Stimulated activated CD8-positive, alpha-beta memory T cell treated with anti-CD3 and anti-CD28 coated beads, Interleukin-4, amount 100 ng/mL, for 24 hours (primary cell): ENCODE measurements around the gene HOXA13.

Experiments used
- DNase-seq: peaks from one replicate; pipeline ENCODE4 v3.0.0-alpha.2; 2020; ENCODE audit warnings: low read depth

Gene HOXA13

DNA sequence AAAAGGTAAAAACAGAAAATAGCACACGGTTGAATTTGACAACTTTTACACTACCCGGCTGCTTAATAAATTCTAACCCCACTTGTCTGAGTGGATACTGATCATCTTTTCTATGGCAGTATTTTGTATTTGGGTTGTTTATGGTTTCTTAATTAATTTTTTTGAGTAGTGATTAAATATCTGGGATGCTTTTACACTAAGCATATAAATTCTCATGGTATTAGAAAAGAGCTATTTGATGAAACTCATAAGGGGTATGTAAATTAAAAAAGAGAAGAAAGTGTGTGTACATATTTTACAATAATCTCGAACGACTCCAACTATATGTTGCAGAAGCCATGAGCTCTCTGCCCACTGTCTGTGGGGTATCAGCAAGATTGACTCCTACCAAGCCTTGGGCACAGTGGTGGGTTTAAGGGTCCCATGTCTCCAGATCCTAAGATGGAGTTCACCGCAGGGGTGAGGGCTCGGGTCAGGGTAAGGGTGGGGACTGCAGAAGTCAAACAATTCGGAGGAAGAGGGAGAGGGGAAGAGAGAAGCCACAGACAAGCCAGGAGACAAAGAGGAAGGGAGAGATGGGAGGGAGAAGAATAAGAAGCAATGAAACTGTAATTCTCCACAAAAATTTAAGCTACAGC is 7.6 kb upstream of the HOXA13 start:
- DNase-seq, result no peak

DNA sequence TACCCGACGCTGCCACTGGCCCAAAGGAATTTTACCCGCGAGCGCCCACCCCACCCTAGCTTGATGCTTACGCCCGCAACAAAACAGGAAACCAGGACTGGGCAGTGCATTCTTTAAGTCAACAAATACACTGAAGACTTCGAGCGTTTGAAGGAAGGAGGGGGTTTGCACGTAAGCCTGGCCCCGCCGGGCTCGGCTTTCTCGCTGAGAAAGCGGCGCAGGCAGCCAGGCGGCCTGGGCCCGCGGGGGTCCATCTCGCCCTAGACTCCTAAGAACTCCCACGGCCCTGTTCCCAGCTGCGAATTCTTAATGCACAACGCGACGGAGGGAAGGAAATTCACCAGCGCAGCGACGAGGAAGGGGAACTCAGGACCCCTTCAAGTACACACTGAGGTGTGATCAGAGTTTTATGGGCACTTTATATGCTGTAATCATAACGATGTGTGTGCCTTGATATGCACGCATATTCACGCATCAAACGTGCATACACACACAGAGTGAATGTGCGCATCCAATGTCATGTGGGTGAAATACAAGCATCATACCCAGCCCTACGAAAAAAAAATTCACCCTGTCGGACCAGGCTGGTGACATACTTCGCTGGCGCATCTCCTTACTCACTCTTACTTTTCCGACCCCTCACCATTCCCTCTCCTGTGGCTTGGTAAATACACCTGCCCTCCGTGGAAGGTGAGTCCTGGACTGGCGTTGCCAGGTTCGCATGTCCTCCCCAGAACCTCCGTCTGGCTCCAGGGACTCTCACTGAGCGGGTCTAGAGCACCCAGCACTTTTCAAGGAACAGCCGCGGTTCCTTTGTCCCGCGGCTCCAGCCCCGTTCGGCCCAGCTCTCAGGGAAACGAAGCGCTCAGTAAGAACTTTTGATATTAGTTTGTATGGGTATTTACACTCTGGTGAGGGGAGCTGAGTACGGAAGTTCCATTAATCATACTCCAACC is 5.7 kb upstream of the HOXA13 start:
- DNase-seq, result no peak

DNA sequence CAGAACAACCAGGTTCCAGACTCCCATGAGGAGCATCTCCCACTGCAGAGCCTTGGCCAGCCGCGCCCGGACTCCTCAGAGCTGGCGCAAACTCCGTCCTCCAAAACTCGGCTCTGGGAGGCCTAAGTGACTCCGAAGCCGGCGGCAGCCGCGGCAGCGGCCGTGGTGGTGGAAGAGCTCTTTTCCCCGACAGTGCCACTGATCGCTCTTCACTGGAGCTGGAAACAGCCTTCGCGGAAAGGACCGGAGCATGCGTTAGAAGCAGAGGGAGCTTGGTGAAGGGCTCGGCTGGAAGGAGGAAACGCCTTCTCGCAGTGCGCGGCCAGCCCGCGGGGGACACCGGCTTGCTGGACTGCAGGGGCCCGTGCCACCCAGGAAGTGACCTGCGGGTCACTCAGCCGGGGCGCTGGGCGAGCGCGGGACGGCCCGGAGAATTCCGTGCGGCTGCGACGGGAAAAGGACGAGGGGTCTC is 5.0 kb upstream of the HOXA13 start:
- DNase-seq, result no peak

DNA sequence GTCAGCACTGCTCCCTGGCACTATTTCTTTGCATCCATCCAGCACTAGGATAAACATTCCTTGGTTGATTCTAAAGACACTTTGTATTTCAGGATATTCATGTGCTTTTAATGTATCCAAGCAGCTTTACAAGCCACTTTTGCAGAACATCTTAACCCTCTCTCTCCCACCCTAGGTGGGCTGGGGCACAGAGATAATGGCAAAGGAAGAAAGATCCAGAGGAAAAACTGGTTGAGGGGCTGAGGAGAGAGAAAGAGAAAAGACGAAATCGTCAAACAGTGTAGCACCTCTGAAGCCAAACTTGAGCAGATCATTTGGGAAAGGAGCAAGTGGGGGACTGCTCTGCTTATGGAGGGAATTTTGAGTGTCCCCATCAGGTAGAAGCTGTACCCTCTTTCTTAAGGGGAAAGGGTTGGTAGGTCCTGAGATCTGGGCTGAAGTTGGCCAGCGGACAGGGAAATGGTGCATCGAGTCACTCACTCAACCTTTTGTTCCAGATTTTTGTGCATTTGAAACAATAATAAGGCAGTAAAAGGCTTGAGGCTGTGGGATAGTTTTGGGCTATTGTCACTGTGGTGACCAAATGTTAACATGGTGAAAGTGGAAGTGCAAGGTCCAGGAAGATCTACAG is 4.2 kb upstream of the HOXA13 start:
- no peak for DNase-seq

DNA sequence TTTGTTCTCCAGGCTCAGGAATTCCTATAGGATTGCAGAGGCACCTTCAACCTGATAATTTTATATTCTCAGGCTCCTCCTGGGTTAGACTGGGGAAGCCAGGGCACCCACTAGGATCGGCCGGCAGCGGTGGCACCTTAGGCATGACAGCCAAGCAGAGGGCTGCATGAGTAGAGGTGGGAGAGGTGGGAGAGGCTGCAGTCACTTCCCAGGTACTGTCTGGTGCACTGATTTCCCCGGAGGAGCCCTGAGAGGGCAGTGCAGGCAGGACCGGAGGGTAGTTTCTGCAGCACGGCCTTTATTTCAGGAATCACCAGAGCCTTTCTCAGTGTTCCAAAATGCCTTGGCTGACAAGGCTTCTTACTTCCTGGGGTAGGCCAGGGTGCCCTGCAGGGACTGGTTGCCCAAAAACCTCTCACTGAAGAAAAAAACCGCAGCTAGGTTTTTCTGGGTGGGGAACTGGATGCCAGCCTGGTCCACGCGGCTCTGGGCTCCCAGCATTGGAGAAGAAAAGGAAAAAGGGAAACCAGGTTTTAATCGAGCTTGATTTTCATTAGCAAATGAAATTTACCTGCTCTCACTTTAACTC is 3.6 kb upstream of the HOXA13 start:
- DNase-seq, result no peak

DNA sequence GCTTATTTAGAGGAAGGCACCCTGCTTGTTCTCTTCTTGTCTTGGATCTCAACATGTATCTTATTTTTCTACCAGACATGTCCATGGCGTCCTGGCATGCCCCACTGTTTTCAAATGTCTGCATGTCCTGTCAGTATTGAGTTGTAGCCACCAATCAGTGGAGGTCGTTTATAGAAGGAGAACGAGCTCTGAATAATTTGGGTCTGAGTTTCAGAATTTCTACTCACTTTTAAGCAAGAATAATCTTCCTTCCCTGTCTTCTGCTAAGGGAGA is 2.9 kb upstream of the HOXA13 start:
- DNase-seq, result no peak

DNA sequence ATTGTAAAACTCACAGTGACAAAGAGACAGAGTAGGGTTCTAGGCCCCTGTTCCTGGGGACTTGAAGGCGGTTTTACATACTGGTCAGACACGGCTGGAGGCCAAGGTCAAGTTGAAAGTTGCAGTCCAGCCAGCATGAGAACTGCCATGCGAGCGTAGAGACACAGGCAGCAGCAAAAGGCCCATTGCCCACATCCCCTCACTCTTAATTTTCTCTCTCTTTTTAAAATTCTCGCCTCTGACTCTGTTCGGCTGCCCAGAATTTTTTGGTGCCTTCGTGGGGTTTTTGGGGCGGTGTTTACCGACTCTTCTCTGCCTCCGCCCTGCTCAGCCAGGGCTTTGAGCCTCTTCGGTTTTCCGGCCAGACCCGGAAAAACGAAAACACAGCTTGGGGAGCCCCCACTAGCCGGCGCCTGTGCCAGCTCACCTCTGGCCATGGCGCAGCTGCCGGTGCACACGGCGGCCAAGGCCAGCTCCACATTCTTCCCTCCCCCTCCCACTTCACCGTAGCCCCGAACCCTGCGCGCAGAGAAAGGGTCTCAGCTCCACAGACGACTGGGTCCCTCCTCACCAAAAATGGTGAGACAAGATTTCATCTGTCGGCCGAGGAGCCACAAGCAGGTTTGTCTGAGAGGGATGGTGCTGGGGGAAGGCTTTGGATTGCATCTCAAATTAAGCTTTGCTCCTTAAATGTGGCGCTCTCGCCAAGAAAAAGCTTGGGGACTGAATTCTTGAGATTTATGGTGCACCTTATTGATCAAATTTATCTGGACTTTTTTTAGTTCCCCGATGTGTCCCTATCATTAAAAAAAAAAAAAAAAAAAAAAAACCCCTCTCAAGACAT is 2.3 kb upstream of the HOXA13 start:
- DNase-seq, result no peak

DNA sequence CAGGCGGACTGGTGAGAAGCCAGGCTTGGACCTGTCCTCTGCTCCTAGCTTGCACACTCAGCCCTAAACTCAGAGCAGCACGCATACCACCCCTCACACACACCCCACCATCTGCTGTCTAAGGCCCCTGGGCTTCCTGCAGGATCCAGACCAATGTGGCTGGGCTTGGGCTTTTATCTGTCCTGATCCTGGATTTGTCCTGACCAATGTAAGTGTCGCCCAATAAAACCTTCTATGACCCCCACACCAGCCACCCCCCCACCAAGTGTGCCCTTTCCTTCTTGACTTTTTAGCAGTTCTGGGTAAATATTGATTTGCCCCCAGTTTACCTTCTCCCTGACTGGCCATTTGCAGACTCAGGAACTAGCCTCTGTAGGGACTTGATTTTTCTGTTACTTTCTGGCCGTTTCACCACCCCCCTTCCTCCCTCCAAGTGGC is 1.7 kb upstream of the HOXA13 start:
- no peak for DNase-seq

DNA sequence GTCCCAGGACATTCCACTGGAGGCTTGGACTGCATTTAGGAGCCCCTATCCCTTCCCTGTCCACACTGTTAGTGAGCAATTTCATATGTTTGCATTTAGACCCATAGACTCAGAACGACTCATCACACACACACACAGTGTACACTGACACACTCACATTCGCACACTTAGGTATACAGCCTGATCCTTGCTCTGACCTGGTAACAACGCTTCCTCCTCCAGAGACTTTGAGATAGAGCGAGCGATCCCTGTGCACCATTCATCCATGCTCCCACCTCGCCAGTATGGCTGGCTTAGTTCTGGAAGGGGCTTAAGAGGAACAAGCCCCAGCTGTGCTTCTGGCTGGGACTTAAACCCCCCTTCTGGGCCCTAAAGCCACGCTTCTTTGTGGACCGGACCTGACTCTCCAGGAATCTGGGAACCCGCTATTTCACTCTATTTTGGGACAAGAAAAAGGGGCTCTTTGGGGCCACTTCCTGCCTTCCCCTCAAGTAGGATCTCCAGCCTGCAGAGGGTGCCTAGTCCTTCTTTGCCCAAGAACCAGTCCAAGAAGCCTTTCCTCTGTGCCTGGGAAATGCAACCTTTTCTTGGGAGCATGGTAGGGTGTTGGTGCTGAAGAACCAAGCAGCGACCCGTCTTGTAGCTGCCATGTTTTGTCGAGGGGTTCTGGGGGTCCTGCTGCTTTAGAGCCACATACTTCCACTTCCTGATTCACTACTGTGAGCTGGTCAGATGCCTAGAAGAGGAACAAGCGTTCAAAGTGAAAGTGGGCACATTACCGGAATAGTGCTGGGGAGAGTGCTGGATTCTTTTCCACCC is 1.1 kb upstream of the HOXA13 start:
- DNase-seq, result no peak

DNA sequence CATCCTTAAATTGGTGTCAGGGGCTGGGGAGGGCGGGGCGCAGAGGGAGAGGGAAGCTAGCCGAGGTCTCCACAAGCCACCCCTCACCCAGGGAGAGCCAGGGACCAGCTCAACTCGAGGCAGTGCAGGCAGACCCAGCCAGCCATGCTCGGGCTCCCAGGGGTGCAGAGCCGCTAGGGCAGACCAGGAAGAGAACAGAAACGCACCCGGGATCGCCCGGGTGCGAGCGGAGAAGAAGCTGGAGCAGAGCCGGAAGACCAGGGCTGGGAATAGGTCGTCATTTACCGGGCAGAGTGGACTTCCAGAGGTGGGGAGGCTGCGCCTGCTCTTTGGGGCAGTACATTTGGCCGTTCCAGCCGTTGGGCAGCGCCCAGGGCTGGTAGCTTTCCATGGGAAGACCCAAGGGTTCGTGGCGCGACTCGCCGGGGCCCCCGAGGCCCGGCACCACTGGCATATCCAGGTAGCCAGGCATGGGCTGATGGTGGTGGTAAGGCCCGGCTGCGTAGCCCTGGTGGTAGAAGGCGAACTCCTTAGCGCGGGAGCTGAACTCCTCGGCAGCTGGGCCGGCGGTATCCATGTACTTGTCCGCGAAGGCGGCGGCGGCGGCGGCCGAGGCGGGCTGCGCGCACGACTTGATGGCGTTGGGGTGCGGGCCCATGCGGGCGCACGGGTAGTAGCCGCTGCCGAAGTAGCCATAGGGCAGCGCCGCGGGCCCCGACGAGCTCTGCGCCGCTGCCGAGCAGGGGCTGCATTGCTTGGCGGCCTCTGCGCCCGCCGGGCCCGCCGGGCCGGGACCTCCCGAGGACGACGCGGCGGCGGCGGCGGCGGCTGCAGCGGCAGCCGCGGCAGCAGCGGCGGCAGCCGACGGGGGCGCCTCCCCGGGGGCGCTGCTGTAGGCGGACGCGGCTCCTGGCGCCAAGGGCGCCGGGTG is 755 bp downstream of the HOXA13 start:
- no peak for DNase-seq

DNA sequence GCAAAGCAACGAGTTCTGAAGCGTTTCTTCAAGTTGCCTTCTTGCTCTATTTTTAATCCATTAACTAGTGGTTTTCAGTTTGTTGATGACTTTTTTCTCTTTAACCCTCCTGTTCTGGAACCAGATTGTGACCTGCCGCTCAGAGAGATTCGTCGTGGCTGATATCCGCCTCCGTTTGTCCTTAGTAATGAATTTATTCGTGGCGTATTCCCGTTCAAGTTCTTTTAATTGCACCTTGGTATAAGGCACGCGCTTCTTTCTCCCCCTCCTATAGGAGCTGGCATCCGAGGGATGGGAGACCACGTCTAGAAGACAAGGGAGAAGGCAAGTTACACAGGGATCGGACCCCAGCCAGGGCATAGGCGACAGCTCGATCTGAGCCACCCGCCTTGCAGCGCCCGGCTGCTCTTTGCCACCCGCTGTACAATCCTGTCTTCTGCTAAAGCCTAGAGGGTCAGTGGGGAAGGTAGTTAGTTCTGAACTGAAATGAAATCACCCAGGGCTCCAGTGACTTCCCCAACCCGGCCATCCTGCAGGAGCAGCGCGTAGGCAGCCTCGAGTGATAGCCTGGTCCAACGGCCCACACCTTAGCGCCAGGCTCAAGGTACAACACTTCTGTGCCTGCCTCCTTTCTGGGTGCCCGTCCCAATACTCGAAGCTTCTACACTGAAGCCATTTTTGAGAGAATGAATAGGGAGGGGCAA is 1.6 kb downstream of the HOXA13 start:
- no peak for DNase-seq

DNA sequence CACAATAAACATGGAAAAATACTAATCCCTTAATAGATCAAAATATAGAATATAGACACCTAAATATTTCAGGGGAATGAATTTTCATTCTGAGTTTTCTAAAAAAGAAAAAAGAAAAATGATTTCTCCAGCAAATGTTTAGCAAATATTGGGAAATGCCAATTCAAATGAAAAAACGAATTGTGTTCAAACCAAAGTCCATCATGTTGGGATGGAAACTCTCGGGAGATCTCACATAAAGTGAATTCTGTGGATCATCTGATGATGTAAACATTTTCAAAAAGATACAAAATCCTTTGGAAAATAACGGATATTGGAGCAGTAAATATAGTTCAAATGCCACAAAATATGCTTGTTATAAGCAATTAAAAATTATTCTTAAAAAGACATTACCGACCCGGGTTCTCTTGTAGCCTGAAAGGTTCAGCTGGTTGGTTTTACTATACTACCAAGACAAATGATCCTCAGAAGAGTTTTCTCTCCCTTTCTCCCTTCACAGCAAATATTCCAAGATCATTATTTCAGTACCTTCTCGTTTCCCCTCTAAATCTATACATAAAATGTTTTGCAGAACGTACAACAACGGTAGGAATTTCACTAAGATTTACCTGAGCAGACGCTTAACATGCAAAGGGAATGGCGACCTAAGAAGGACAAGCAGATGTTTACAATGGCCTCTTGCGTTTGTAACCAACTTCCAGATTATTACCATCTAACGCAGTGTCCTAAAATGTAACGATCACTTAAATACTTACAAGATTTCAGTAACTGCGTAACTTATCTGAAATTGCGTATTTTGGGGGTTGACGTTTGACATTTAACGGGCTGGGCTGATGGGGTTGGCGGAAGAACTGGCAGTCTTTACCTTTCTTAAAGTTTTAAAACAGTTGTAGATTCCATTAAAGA is 2.5 kb downstream of the HOXA13 start:
- DNase-seq, result no peak

DNA sequence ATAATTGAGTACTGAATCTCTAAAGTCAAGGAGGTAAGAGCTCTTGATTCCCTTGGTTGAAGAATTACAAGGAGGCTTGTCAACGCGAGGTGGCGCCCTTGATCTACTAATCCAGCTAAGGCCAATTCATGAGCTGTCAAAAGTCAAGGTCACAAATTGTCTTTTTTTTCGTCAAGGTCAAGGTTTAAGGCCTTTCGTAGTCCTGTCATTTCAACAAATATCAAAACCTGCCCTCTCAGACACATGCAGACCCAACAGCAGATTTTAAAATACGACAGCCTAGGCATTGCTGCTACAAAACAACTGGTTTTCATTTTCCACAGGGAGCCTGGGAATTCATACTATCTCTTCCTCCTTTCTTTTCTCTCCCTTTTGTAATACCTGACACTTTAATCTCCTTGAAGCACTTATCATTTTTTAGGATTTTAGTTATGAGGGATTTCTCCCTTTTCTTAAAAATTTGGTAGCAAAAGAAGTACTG is 3.6 kb downstream of the HOXA13 start:
- DNase-seq, result peak; percentile 74

DNA sequence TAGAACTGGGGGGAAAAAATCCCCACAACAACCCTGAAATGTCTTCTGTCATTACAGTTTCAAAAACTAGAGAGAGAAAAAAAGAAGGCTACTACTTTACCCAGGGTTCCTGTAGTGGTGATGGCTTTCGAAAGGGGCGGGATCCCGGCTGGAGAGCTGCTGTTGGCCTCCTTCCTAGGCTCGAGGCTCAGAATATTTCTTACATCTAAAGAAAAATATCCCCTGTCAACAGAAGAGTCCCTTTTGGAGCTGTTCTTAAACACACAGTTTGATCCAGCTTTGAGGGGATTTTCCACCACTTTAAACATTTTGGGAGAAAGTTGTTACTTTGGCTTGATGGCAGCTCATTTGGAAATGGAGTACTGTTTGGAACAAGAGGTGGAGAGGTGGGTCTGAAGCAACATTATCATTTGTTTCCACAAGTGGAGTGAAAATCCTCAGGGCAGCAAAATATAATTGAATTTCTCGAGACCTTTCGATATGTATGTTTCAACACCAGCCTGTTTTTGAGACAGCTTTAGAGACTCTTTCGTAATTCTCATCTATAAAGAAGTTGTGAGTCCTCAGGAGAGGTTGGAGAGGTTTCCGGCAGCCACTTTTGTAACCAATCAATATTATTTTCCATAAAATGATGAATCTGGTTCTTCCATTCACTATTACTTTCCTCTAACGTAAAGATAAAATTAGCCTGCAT is 5.1 kb downstream of the HOXA13 start:
- no peak for DNase-seq

DNA sequence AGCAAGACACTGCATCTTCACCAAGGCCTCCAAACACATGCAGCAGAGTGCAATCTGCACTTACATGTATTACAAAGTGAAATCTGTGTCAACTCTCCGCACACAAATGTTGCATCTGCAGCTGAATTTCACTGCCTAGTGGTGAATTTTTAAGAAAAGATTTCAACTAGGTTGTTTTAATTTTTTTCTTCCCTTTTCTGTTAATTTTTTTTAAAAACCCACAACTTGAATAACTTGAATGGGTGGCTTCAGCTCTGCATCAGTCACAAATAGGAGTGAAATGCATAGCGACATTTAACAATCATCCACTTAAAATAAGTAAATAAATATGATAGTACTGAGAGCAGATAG is 5.9 kb downstream of the HOXA13 start:
- no peak for DNase-seq

DNA sequence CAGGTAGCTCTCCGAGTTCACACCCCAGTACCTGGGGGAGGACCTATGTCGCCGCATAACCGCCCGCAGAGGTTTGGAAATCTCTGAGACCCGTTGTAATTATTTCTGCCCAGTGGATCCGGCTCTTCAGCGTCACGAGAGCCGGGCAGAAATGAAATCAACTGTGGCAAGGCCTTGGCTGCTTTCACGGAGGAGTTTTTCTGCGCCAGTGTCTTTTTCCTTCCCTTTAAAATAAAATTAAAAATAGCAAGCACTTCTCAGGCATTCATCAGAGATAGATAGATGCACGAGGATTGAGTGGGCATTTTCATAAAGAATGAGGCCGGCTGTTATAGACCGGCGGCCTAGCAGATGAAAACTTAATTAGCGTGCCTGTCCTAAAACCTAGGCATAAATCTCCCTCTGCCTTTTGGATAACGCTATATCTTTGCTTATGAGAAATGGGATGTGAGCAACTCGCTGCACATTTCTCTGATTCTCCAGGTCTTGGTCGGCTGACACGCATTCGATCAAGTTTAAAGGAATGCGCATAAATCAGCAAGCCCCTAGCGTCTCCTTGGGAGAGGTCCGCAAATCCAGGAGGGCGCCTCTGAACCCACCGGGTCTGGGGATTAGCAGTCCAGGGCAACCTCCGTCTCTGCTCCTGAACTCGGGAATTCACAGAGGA is 6.4 kb downstream of the HOXA13 start:
- DNase-seq, result no peak
